Measurements from ENCODE around the gene MAG. TPM values are rescaled to one million over a fixed set of nuclear protein-coding genes. Genes with fewer than 3 reads are reported as not detected.
A peak's percentile ranks its signal among the peaks of the same experiment; 100 is the strongest.

The MAG gene
- total and polyA plus RNA-seq, 2 of the 13 experiments (the other 11 are each of a cell fraction or from before 2014, with no cell fraction given): 0.20 to 1.3 TPM

DNA sequence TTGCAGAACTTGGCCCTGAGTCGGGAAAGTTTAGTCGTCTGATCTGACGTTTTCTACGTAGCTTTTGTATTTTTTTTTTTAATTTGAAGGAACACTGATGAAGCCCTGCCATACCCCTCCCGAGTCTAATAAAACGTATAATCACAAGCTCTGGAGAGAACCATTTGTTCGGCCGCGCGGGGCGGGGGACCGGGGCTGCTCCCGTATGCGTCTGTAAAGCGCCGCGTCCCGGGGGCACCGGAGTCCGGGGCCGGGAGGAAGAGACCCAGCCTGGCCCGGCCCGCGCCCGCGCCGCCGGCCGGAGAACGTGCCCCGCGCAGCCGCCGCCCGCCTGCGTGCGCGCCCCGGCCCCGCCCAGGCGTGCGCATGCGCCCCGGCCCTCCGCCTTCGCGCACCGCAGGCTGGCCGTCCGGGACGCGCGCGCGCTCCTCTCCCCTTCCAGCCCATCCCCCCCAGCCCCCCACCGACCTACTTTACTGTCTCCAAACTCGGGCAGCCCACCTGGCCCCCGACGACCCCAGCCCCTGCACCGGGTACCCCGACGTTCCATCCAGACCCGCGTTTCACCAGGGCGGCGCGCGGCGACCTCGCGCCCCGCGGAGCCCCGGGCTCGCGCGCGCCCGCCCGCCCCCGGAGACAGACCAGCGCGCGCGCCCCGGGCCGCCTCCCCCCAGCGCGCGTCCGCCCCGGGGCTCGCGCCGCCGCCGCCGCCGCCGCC is 24.0 kb upstream of the MAG start (continued):
- TF ChIP-seq YEATS4 (CRISPR knock-in tag; IDR thresholded peaks at IDR 0.05; ENCODE audit: borderline replicate concordance) (0 out of 2 replicates have a peak, but pooled peaks have one; percentile 34), NFKB2 (CRISPR knock-in tag; IDR thresholded peaks at IDR 0.05; ENCODE audit: borderline replicate concordance) (peak; percentile 23; the same call in 1 of the 2 replicates), SALL1 (CRISPR knock-in tag; IDR thresholded peaks at IDR 0.05) (peak; percentile 33; the same call in 1 of the 2 replicates), MED1 (CRISPR knock-in tag; IDR thresholded peaks at IDR 0.05) (peak; percentile 31; the same call in 1 of the 2 replicates), RBM22 (optimal IDR thresholded peaks at IDR 0.05; ENCODE audit: low read length) (peak; percentile 3), SNAI1 (CRISPR knock-in tag; IDR thresholded peaks at IDR 0.05; ENCODE audit: borderline replicate concordance) (peak; percentile 55; the same call in 1 of the 2 replicates), IRF2 (CRISPR knock-in tag; IDR thresholded peaks at IDR 0.05) (no peak), JUND (CRISPR knock-in tag; IDR thresholded peaks at IDR 0.05) (no peak), KLF6 (CRISPR knock-in tag; IDR thresholded peaks at IDR 0.05) (no peak), ETV6 (CRISPR knock-in tag; conservative IDR thresholded peaks at IDR 0.05) (0 out of 2 replicates have a peak, but pooled peaks have one; percentile 10), CBFB (CRISPR knock-in tag; IDR thresholded peaks at IDR 0.05) (0 out of 2 replicates have a peak, but pooled peaks have one; percentile 3), MAFK (conservative IDR thresholded peaks at IDR 0.05 in 1 of 2, IDR thresholded peaks at IDR 0.05 in 1 of 2; ENCODE audit: low read length in 2 of 2) (no peak)
- TF ChIP-seq, protein P1, sequence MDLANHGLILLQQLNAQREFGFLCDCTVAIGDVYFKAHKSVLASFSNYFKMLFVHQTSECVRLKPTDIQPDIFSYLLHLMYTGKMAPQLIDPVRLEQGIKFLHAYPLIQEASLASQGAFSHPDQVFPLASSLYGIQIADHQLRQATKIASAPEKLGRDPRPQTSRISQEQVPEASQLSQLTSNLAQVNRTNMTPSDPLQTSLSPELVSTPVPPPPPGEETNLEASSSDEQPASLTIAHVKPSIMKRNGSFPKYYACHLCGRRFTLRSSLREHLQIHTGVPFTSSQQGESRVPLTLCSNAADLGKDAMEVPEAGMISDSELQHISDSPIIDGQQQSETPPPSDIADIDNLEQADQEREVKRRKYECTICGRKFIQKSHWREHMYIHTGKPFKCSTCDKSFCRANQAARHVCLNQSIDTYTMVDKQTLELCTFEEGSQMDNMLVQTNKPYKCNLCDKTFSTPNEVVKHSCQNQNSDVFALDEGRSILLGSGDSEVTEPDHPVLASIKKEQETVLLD (CRISPR knock-in tag; IDR thresholded peaks at IDR 0.05; ENCODE audit: low read depth): 0 out of 2 replicates have a peak, but pooled peaks have one; percentile 21
- TF ChIP-seq, protein P2, sequence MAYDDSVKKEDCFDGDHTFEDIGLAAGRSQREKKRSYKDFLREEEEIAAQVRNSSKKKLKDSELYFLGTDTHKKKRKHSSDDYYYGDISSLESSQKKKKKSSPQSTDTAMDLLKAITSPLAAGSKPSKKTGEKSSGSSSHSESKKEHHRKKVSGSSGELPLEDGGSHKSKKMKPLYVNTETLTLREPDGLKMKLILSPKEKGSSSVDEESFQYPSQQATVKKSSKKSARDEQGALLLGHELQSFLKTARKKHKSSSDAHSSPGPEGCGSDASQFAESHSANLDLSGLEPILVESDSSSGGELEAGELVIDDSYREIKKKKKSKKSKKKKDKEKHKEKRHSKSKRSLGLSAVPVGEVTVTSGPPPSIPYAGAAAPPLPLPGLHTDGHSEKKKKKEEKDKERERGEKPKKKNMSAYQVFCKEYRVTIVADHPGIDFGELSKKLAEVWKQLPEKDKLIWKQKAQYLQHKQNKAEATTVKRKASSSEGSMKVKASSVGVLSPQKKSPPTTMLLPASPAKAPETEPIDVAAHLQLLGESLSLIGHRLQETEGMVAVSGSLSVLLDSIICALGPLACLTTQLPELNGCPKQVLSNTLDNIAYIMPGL (CRISPR knock-in tag; IDR thresholded peaks at IDR 0.05; ENCODE audit: borderline replicate concordance in 1 of 2, low read depth in 1 of 2): peak in 1 of 2 experiments; percentile 19; a peak in 1 of 4 replicates
